HG02588 (cell line): ENCODE measurements around the gene MYL12A.
A peak's percentile ranks its signal among the peaks of the same experiment; 100 is the strongest.
"Not testable (repeated sequence)": the region's sequence is repeated elsewhere in the genome, so short reads cannot be mapped to it uniquely, and the experiment has no call there.

Source experiments
- ATAC-seq: cut with Tn5 transposase; IDR thresholded peaks from one replicate; pipeline ENCODE4 v1.9.1; 2021; ENCODE audit warnings: mild to moderate bottlenecking, moderate library complexity; ENCODE audit not compliant: unreplicated experiment

The MYL12A gene

GRCh38 chr18:3247240-3248061 is at the start of gene MYL12A:
Gene MYL12A (plus strand): TSS chr18:3247801. CDS start chr18:3253248, 5,447 bp downstream.
- peak; percentile 84 for ATAC-seq

GRCh38 chr18:3198260-3198860 is 49.2 kb upstream of the MYL12A start:
- not testable (repeated sequence) for ATAC-seq

GRCh38 chr18:3199942-3200645 is 47.5 kb upstream of the MYL12A start:
- no peak for ATAC-seq

GRCh38 chr18:3205239-3205638 is 42.4 kb upstream of the MYL12A start:
- ATAC-seq: no peak

- no peak for ATAC-seq
Observed at GRCh38 chr18:3207565-3207964, 40.0 kb upstream of the MYL12A start.

GRCh38 chr18:3209859-3210569 is 37.6 kb upstream of the MYL12A start:
- ATAC-seq: peak; percentile 75

- ATAC-seq: no peak
Observed at GRCh38 chr18:3211236-3211992, 36.2 kb upstream of the MYL12A start.

- no peak for ATAC-seq
Observed at GRCh38 chr18:3212657-3213056, 34.9 kb upstream of the MYL12A start.

GRCh38 chr18:3213300-3214059 is 34.1 kb upstream of the MYL12A start:
- ATAC-seq: no peak

GRCh38 chr18:3214855-3215637 is 32.6 kb upstream of the MYL12A start:
- no peak for ATAC-seq

GRCh38 chr18:3216987-3217386 is 30.6 kb upstream of the MYL12A start:
- no peak for ATAC-seq

GRCh38 chr18:3217948-3218647 is 29.5 kb upstream of the MYL12A start:
- no peak for ATAC-seq

GRCh38 chr18:3218819-3219218 is 28.8 kb upstream of the MYL12A start:
- no peak for ATAC-seq

GRCh38 chr18:3219241-3219630 is 28.4 kb upstream of the MYL12A start:
- no peak for ATAC-seq

- ATAC-seq: no peak
Observed at GRCh38 chr18:3219631-3220335, 27.8 kb upstream of the MYL12A start, which contains the start of gene MYOM1. Gene MYOM1 (minus strand): TSS chr18:3219968. CDS start chr18:3215223, 4,745 bp downstream.

- ATAC-seq: not testable (repeated sequence)
Observed at GRCh38 chr18:3220868-3221267, 26.7 kb upstream of the MYL12A start.

GRCh38 chr18:3221496-3221895 is 26.1 kb upstream of the MYL12A start:
- no peak for ATAC-seq

GRCh38 chr18:3223356-3223755 is 24.2 kb upstream of the MYL12A start:
- ATAC-seq: no peak
